ENCODE measurements around the gene SAMD1.
A peak's percentile ranks its signal among the peaks of the same experiment; 100 is the strongest.

The SAMD1 gene

DNA sequence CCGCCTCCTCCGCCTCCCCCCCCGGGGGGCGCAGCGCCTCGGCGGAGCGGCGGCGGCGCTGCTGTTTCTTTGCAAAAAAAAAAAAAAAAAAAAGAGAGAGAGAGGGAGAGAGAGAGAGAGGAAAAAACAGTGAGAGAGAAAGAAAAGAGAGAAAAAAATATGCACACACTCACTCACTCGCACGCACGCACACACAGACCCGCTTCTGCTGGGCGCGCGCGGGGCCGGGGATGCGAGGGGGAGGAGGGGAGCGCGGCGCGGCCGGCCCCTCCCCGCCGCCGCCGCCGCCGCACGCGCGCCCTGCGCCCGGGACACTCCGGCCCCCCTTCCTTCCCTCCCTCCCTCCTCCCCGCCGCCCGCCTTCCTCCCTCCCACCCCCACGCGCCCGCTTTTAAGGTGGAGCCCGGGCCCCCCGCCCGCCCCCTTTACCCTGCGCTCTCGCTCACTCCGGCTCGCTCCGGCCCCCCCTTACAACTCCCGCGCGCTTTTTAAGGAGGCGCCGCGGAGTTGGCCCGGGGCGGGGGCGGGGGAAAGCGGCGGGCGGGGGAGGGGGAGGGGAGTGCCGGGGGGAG lies at the start of gene SAMD1:
TSS of gene SAMD1 (minus strand) at position 243 of the 572 bp plus-strand sequence.
- H3K27ac ChIP-seq = peak within 1 kb of the TSS; percentile 90
- TF ChIP-seq, protein P1, sequence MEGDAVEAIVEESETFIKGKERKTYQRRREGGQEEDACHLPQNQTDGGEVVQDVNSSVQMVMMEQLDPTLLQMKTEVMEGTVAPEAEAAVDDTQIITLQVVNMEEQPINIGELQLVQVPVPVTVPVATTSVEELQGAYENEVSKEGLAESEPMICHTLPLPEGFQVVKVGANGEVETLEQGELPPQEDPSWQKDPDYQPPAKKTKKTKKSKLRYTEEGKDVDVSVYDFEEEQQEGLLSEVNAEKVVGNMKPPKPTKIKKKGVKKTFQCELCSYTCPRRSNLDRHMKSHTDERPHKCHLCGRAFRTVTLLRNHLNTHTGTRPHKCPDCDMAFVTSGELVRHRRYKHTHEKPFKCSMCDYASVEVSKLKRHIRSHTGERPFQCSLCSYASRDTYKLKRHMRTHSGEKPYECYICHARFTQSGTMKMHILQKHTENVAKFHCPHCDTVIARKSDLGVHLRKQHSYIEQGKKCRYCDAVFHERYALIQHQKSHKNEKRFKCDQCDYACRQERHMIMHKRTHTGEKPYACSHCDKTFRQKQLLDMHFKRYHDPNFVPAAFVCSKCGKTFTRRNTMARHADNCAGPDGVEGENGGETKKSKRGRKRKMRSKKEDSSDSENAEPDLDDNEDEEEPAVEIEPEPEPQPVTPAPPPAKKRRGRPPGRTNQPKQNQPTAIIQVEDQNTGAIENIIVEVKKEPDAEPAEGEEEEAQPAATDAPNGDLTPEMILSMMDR (IDR thresholded peaks at IDR 0.05) = no peak
- TF ChIP-seq ZFX (IDR thresholded peaks at IDR 0.05; ENCODE audit: borderline replicate concordance) = no peak

DNA sequence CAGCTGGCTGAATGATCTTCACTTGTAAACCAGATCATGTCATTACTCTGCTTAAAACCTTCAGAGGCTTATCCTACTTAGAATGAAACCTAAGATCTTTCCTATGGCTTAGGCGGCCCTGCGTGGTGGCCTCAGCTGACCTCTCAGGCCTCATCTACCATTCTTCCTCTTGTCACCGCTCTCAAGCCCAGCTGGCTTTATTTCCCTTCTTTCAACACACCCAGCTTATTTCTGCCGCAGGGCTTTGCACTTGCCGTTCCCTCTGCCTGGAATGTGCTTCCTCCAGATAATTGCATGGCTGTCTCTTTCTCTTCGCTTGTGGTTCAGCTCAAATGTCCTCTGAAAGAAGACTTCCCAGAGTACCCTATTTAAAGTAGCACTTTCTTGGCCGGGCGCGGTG lies 49.4 kb upstream of the SAMD1 start:
- TF ChIP-seq ZFX (IDR thresholded peaks at IDR 0.05; ENCODE audit: borderline replicate concordance) = no peak
- TF ChIP-seq, protein P1 (IDR thresholded peaks at IDR 0.05) = no peak
- H3K27ac ChIP-seq = no peak overlapping the region

DNA sequence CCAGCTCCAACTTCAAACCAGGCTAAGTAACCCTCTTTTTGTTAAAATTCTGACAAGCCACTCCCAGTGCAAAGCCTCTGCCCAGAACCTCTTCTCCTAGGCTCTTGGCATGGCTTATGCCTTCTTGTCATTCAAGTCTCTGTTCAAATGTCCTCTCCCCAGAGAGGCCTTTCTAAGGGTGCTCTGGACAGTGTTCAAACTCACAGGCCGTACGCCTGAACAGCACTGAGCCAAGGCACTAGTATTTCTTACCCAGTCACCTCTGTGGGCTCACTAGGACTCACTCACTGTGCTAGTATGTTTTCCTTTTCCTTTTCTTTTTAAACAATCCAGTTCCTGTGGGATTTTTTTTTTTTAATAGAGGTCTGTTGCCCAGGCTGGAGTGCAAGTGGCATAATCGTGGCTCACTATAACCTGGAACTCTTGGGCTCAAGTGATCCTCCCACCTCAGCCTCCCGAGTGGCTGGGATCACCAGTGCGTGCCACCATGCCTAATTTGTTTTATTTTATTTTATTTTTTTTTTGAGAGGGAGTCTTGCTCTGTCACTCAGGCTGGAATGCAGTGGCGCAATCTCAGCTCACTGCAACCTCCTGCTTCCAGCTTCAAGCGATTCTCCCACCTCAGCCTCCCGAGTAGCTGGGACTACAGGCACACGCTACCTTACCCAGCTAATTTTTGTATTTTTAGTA lies 48.2 kb upstream of the SAMD1 start:
- H3K27ac ChIP-seq = peak overlapping the region; percentile 91; the same call in 1 of the 2 replicates
- TF ChIP-seq, protein P1 (IDR thresholded peaks at IDR 0.05) = no peak
- TF ChIP-seq ZFX (IDR thresholded peaks at IDR 0.05; ENCODE audit: borderline replicate concordance) = no peak

DNA sequence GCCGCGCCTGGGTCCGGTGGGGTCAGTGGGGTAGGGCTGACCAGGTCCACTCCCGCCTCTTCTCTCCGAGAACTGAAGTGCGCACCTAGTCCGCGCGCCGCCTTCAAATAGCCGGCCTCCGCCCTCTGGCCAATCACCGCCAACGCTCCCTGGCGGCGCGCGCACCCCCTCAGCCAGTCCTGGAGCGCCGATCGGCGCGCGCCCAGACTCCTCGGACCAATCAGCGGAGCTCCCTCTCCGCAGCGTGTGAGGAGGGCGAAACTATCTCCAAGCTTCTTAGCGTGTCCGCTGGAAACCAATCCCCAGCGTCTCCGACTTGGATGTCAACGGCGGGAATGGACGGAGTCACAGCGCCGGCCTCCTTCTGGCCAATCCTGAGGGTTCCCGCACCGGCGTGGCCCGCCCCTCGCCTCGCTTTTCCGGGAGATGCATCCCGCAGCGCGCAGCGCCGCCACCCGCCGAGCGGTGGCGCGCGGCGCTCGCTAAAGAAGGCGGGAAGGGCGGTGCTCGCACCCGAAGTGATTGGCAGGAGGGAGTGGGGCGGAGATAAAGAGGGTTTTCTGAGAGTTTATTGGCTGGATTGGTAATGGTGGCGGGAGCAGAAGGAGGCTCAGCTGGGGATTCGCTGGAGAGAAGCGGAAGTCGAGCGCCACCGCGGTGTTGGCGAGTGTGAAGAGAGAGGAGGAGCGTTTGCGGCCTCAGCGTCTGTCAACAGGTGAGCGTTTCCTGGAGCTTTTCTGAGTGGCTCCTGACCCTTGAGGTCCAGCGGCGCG lies 46.1 kb upstream of the SAMD1 start, which contains the start of gene ASF1B:
TSS of gene ASF1B (minus strand) at position 81 of the 773 bp plus-strand sequence. CDS start 133 bp downstream, outside the sequence.
- H3K27ac ChIP-seq = peak within 1 kb of the TSS; percentile 91

DNA sequence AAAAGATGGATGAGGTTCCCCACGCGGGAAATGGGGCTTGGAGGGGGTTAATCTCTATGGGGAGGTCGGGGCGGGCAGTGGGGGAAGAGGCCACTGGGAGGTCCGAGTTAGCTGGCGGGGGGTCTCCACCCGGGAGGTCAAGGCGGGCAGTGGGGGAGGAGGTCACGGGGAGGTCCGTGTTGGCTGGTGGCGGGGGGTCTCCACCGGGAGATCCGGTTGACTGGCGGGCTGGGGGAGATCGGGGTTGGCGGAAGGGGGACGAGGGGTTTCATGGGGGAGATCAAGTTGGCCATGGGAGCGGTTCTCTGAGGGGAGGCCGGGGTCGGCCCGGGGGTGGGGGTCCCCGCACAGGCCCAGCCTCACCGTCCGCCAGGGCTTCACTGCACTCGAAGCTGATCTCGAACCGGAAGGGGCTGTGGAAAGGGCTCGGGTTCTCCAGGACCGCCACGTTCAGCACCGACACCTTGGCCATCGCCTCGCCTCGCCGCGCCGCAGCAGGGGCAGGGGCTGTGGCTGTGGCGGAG lies 45.5 kb upstream of the SAMD1 start:
- no peak for TF ChIP-seq ZFX (IDR thresholded peaks at IDR 0.05; ENCODE audit: borderline replicate concordance)
- TF ChIP-seq, protein P1 (IDR thresholded peaks at IDR 0.05) = no peak
- peak overlapping the region; percentile 91 for H3K27ac ChIP-seq

More for the DNA sequence above, 46.1 kb upstream of the SAMD1 start, which contains the start of gene ASF1B:
- TF ChIP-seq, protein P1 (IDR thresholded peaks at IDR 0.05) = peak; percentile 93
- no peak for TF ChIP-seq ZFX (IDR thresholded peaks at IDR 0.05; ENCODE audit: borderline replicate concordance)

DNA sequence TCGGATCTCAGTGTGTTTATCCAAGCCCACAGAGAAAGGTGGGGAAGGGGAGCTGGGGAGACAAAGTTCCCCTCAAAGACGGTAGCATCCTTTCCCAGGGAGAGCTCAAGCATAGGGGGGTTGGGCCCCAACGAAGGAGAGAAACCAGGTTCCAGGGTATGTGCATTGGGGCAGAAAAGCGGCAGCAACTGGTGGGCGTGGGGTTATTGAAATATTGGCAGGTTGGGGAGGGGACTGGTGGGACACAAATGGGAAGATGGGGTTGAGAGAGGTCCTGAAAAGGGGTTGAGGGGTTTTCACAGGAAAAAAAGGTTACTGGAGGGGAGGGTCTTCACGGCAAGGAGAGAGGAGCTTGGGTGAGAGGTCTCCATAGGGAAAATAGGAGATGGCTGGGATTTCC lies 44.8 kb upstream of the SAMD1 start:
- H3K27ac ChIP-seq = peak overlapping the region; percentile 91
- TF ChIP-seq, protein P1 (IDR thresholded peaks at IDR 0.05) = no peak
- no peak for TF ChIP-seq ZFX (IDR thresholded peaks at IDR 0.05; ENCODE audit: borderline replicate concordance)
